GM10847 (cell line): Measurements from ENCODE around the gene ZFR2.

ENCODE experiments used
- POLR2A ChIP-seq: IDR thresholded peaks from 2 replicates; pipeline ENCODE4 v1.6.1; 2011; ENCODE audit not compliant: insufficient read length; ENCODE audit errors: extremely low read depth

The ZFR2 gene

GRCh38 chr19:3814648-3815047 is 54.2 kb downstream of the ZFR2 start:
- TF ChIP-seq POLR2A, result no peak

- no peak for TF ChIP-seq POLR2A
Observed at GRCh38 chr19:3813473-3814392, 55.1 kb downstream of the ZFR2 start.

- TF ChIP-seq POLR2A, result no peak
Observed at GRCh38 chr19:3810708-3811355, 58.0 kb downstream of the ZFR2 start.

GRCh38 chr19:3809881-3810707 is 58.7 kb downstream of the ZFR2 start:
- TF ChIP-seq POLR2A, result no peak

GRCh38 chr19:3808420-3809143 is 60.3 kb downstream of the ZFR2 start:
- TF ChIP-seq POLR2A, result no peak

- TF ChIP-seq POLR2A, result no peak
Observed at GRCh38 chr19:3807574-3808354, 61.1 kb downstream of the ZFR2 start.

GRCh38 chr19:3807131-3807480 is 61.7 kb downstream of the ZFR2 start:
- no peak for TF ChIP-seq POLR2A

- no peak for TF ChIP-seq POLR2A
Observed at GRCh38 chr19:3805859-3806258, 63.0 kb downstream of the ZFR2 start.

GRCh38 chr19:3804429-3804828 is 64.4 kb downstream of the ZFR2 start:
- no peak for TF ChIP-seq POLR2A

- TF ChIP-seq POLR2A, result no peak
Observed at GRCh38 chr19:3803986-3804385, 64.9 kb downstream of the ZFR2 start.

GRCh38 chr19:3803114-3803888 is 65.5 kb downstream of the ZFR2 start:
- TF ChIP-seq POLR2A, result no peak

GRCh38 chr19:3801412-3802096 is 67.3 kb downstream of the ZFR2 start:
- TF ChIP-seq POLR2A, result no peak

- TF ChIP-seq POLR2A, result no peak
Observed at GRCh38 chr19:3800996-3801395, 67.8 kb downstream of the ZFR2 start.
